H1 (cell line): Measurements from ENCODE around the gene NKAIN2.
A peak's percentile ranks its signal among the peaks of the same experiment; 100 is the strongest.

Experiments used
- BRCA1 ChIP-seq: IDR thresholded peaks from 2 replicates; pipeline ENCODE4 v1.6.1; 2012; ENCODE audit warnings: low read depth, low read length, improper control_type of control experiment
- CREB1 ChIP-seq: IDR thresholded peaks from 2 replicates; pipeline ENCODE4 v1.6.1; 2012; ENCODE audit warnings: inconsistent platforms
- EZH2 ChIP-seq: fragments of 200-600 bp; sonication (generic); IDR thresholded peaks from 2 replicates; pipeline ENCODE4 v1.7.1; 2012; ENCODE audit warnings: low read depth, mild to moderate bottlenecking, moderate library complexity, low read length, inconsistent platforms; ENCODE audit not compliant: severe bottlenecking
- KDM1A ChIP-seq: fragments of 200-600, 300-600 bp; sonication (generic); IDR thresholded peaks from 2 replicates; pipeline ENCODE4 v1.7.1; 2016; ENCODE audit warnings: mild to moderate bottlenecking, low read length, borderline replicate concordance
- MAX ChIP-seq: IDR thresholded peaks from 2 replicates; pipeline ENCODE4 v1.6.1; 2012; ENCODE audit warnings: inconsistent platforms
- RAD21 ChIP-seq, 2 experiments: IDR thresholded peaks in 1 of 2; conservative IDR thresholded peaks in 1 of 2; 2 replicates each; pipeline ENCODE4 v1.6.1; 2011; ENCODE audit warnings: low read depth in 2 of 2, low read length in 2 of 2, improper control_type of control experiment in 1 of 2, inconsistent platforms in 1 of 2, mild to moderate bottlenecking in 1 of 2, moderate library complexity in 1 of 2
- RFX5 ChIP-seq: IDR thresholded peaks from 2 replicates; pipeline ENCODE4 v1.6.1; 2011; ENCODE audit warnings: low read depth, low read length, improper control_type of control experiment, borderline replicate concordance
- SP1 ChIP-seq: IDR thresholded peaks from 2 replicates; pipeline ENCODE4 v1.6.1; 2011; ENCODE audit warnings: low read depth, low read length

- TF ChIP-seq KDM1A: no peak
- TF ChIP-seq MAX: 0 out of 2 replicates have a peak, but pooled peaks have one; percentile 24
- TF ChIP-seq CREB1: no peak
- TF ChIP-seq SP1: no peak
- peak in 1 of 2 experiments; percentile 44; a peak in 2 of 4 replicates for TF ChIP-seq RAD21 (IDR thresholded peaks at IDR 0.05 in 1 of 2, conservative IDR thresholded peaks at IDR 0.05 in 1 of 2; ENCODE audit: low read depth in 2 of 2, low read length in 2 of 2)
- no peak for TF ChIP-seq RFX5
- no peak for TF ChIP-seq BRCA1
- TF ChIP-seq EZH2: no peak
Observed at GRCh38 chr6:124699038-124699437, 895.4 kb downstream of the NKAIN2 start.
